ENCODE measurements around the gene CYP4A22. TPM values are rescaled to one million over a fixed set of nuclear protein-coding genes. Genes with fewer than 3 reads are reported as not detected.

CYP4A22 gene
- total RNA-seq, 1 experiment from 2014 or later: not detected

DNA sequence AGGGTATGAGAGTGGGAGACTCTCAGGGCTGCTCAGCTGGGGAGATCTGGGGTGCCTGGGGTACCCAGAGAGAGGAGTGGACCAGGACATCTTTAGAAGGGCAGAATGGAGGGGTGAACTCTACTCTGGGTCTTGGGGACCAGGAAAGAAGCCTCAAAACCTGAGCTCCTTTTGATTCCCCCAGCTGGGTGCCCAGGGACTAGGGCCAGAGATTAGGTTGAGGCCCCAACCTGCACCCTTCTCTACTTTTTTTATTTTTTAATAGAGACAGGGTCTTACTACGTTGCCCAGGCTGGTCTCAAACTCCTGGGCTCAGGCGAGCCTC lies 50.6 kb downstream of the CYP4A22 start:
- peaks cover 21 to 27% of the 10 kb centered on the region in 2 experiments for H3K4me1 Mint-ChIP-seq
- no peak overlapping the region for H4K8ac ChIP-seq (replicated peaks; ENCODE audit: insufficient read length, low read depth, low read length)
- no peak for DNase-seq
- H4K5ac ChIP-seq (ENCODE audit: insufficient read length, low read depth, low read length): no peak overlapping the region
- H3K4me2 ChIP-seq (ENCODE audit: insufficient read depth, insufficient read length, low read length): no peak overlapping the region
- no peak overlapping the region for H2AFZ ChIP-seq (ENCODE audit: low read length)
- H3K79me2 ChIP-seq (ENCODE audit: insufficient read depth, low read length): no peaks in the 10 kb centered on the region
- TF ChIP-seq, protein P1, sequence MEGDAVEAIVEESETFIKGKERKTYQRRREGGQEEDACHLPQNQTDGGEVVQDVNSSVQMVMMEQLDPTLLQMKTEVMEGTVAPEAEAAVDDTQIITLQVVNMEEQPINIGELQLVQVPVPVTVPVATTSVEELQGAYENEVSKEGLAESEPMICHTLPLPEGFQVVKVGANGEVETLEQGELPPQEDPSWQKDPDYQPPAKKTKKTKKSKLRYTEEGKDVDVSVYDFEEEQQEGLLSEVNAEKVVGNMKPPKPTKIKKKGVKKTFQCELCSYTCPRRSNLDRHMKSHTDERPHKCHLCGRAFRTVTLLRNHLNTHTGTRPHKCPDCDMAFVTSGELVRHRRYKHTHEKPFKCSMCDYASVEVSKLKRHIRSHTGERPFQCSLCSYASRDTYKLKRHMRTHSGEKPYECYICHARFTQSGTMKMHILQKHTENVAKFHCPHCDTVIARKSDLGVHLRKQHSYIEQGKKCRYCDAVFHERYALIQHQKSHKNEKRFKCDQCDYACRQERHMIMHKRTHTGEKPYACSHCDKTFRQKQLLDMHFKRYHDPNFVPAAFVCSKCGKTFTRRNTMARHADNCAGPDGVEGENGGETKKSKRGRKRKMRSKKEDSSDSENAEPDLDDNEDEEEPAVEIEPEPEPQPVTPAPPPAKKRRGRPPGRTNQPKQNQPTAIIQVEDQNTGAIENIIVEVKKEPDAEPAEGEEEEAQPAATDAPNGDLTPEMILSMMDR (conservative IDR thresholded peaks at IDR 0.05): no peak
- no peak overlapping the region for H3K27ac Mint-ChIP-seq
- no peak overlapping the region for H3K56ac ChIP-seq (ENCODE audit: insufficient read length, low read depth, low read length)
- H2BK12ac ChIP-seq (ENCODE audit: insufficient read length, low read depth, low read length): no peak overlapping the region
- H3K4ac ChIP-seq (ENCODE audit: low read depth, low read length): no peak overlapping the region
- no peaks in the 10 kb centered on the region for H3K79me1 ChIP-seq (ENCODE audit: insufficient read depth, low read depth, low read length, poor library complexity, severe bottlenecking)
- H3K23ac ChIP-seq (ENCODE audit: insufficient read length, low read depth, low read length): no peak overlapping the region
- H3K9me3 ChIP-seq (ENCODE audit: control insufficient read depth, low read depth, low read length): no peaks in the 10 kb centered on the region
- H3K9ac ChIP-seq (ENCODE audit: extremely low read depth, insufficient read length, low read length): no peak overlapping the region
- no peaks in the 10 kb centered on the region for H4K20me1 ChIP-seq (ENCODE audit: control insufficient read depth, insufficient read depth, insufficient read length)
- no peak overlapping the region for H3K18ac ChIP-seq (ENCODE audit: insufficient read length, low read depth, low read length)
- no peak overlapping the region for H3K27ac ChIP-seq (ENCODE audit: insufficient read length, low read depth, low read length)
- no peak overlapping the region for H2BK15ac ChIP-seq (ENCODE audit: low read depth, low read length)
- 0 out of 7 replicates have a peak, but pooled peaks cover 0 to 3% (median 0%) of the 10 kb centered on the region in 3 experiments for H3K36me3 Mint-ChIP-seq (ENCODE audit: insufficient read depth in 1 of 3, low read depth in 3 of 3)
- no peak overlapping the region for H2BK20ac ChIP-seq (ENCODE audit: low read depth, low read length, poor library complexity, severe bottlenecking)
- no peak overlapping the region for H2BK120ac ChIP-seq (ENCODE audit: low read depth, low read length, poor library complexity, severe bottlenecking)
- no peak overlapping the region for H3K14ac ChIP-seq (ENCODE audit: insufficient read depth, low read length)
- peaks cover 7% of the 10 kb centered on the region for H3K4me1 ChIP-seq (ENCODE audit: insufficient read depth, low read length)
- no peak overlapping the region for H3T11ph ChIP-seq (ENCODE audit: low read length)
- WGBS (ENCODE audit: extremely low coverage, insufficient read length, low lambda C conversion rate): no CpG with 5 or more reads among the region's 2 CpGs
- no peak overlapping the region for H2AK5ac ChIP-seq (ENCODE audit: insufficient read length, low read length)
- H3K27me3 ChIP-seq (ENCODE audit: insufficient read depth, low read length): no peaks in the 10 kb centered on the region
- H3K23me2 ChIP-seq (ENCODE audit: insufficient read length, low read depth, low read length, poor library complexity, severe bottlenecking): no peaks in the 10 kb centered on the region
- H3K27me3 Mint-ChIP-seq (ENCODE audit: low read depth): peaks cover 55% of the 10 kb centered on the region
- no peak overlapping the region for H2BK5ac ChIP-seq (ENCODE audit: insufficient read length, low read length)
- H4K91ac ChIP-seq (ENCODE audit: insufficient read length, low read depth, low read length): no peak overlapping the region
- H3K9me3 Mint-ChIP-seq: peaks cover 5 to 10% of the 10 kb centered on the region in 2 experiments; a peak in 2 of 5 replicates
- H3K4me3 Mint-ChIP-seq: no peak overlapping the region
